AG09309 (cell line): ENCODE measurements around the gene FHL3.

Experiments used
- DNase-seq: peaks from one replicate; pipeline ENCODE4 v3.0.0-alpha.2; 2010; ENCODE audit warnings: low read depth
- H3K4me3 ChIP-seq: 2 replicates; pipeline ENCODE4 v1.5.1; 2011; ENCODE audit warnings: mild to moderate bottlenecking, low read depth, low read length, moderate library complexity; ENCODE audit not compliant: control insufficient read depth
- TF ChIP-seq, protein P1 (sequence below): IDR thresholded peaks from 2 replicates; pipeline ENCODE4 v1.5.1; 2011; ENCODE audit warnings: mild to moderate bottlenecking, low read depth, low read length, inconsistent platforms; ENCODE audit not compliant: insufficient read depth, control insufficient read depth; ENCODE audit errors: missing control alignments

The FHL3 gene

DNA sequence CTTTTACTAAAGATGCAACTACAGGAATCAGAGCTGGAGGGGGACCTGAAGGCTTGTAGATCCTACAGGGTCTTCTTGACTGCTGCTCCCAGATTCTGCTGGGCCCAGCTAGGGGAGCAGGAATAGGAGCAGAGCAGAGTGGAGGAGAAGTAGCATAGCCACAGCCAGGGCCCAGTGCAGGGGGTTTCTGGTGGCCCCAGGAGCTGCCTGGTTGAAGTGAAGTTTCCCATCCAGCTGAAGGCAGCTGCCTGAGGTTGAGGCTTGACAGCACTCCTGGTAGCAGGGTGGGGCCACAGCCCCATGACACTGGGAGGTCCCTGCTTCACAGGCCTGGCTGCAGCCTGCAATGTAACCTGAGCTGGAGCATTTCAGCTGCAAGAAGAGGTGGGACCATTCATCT lies 56.5 kb downstream of the FHL3 start:
- no peak overlapping the region for H3K4me3 ChIP-seq
- TF ChIP-seq, protein P1, sequence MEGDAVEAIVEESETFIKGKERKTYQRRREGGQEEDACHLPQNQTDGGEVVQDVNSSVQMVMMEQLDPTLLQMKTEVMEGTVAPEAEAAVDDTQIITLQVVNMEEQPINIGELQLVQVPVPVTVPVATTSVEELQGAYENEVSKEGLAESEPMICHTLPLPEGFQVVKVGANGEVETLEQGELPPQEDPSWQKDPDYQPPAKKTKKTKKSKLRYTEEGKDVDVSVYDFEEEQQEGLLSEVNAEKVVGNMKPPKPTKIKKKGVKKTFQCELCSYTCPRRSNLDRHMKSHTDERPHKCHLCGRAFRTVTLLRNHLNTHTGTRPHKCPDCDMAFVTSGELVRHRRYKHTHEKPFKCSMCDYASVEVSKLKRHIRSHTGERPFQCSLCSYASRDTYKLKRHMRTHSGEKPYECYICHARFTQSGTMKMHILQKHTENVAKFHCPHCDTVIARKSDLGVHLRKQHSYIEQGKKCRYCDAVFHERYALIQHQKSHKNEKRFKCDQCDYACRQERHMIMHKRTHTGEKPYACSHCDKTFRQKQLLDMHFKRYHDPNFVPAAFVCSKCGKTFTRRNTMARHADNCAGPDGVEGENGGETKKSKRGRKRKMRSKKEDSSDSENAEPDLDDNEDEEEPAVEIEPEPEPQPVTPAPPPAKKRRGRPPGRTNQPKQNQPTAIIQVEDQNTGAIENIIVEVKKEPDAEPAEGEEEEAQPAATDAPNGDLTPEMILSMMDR: no peak
- DNase-seq: no peak

DNA sequence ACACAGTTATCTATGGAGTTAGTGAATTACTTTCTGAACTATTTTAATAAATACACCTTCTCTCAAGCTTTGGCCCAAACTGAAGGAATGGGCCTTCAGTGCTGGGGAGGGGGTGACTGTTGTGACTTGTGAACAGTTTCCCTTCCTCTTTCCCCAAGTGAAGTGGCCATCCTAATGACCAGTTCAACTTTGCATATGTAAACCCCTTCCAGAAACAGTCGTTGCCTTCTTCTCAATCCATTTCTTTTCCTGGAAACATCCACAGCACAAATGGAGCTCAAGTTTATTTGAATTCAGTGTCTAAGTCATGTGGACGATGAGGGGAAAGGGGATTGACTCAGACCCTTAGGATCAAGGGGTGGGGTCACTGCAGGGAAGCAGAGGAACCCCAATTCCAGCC lies 57.1 kb downstream of the FHL3 start:
- no peak for DNase-seq
- TF ChIP-seq, protein P1: no peak
- H3K4me3 ChIP-seq: no peak overlapping the region

- DNase-seq: no peak
- H3K4me3 ChIP-seq: no peak overlapping the region; the same call in 1 of the 2 replicates
- TF ChIP-seq, protein P1: no peak
These were observed 58.0 kb downstream of the FHL3 start for GRCh38 chr1:37947364-37947763.
